Smooth muscle cell of bladder (primary cell): Measurements from ENCODE around the gene SLMAP. TPM values are rescaled to one million over a fixed set of nuclear protein-coding genes. Genes with fewer than 3 reads are reported as not detected.

Experiments used
- total RNA-seq: library from RNA; depleted of rRNA; stranded (reverse); fragments of >200 nt; gene quantifications from 2 replicates; pipeline ENCODE4 v1.2.3, GENCODE V29; 2014

SLMAP gene
- 37.1 and 39.7 TPM in 2 replicates for total RNA-seq

GRCh38 chr3:57755741-57756527 is at the start of gene SLMAP:
SLMAP (plus strand) TSS chr3:57756309; CDS start chr3:57757652, 1,343 bp downstream.

Other genes with a start within 250 kb of the SLMAP start
- gene DNAH12, start 212.0 kb upstream of the SLMAP start, total RNA-seq, result under 0.01 and 0.18 TPM in 2 replicates
- gene PDE12, start 200.0 kb upstream of the SLMAP start, total RNA-seq, result 7.4 and 14.1 TPM in 2 replicates
- gene ARF4, start 159.0 kb upstream of the SLMAP start, total RNA-seq, result 260 and 273 TPM in 2 replicates
- 11.7 and 12.4 TPM in 2 replicates for gene DENND6A, start 63.2 kb upstream of the SLMAP start, total RNA-seq